Measurements from ENCODE around the gene DPP6. TPM values are rescaled to one million over a fixed set of nuclear protein-coding genes. Genes with fewer than 3 reads are reported as not detected.

Gene DPP6
- total RNA-seq, 1 experiment from 2014 or later = not detected

DNA sequence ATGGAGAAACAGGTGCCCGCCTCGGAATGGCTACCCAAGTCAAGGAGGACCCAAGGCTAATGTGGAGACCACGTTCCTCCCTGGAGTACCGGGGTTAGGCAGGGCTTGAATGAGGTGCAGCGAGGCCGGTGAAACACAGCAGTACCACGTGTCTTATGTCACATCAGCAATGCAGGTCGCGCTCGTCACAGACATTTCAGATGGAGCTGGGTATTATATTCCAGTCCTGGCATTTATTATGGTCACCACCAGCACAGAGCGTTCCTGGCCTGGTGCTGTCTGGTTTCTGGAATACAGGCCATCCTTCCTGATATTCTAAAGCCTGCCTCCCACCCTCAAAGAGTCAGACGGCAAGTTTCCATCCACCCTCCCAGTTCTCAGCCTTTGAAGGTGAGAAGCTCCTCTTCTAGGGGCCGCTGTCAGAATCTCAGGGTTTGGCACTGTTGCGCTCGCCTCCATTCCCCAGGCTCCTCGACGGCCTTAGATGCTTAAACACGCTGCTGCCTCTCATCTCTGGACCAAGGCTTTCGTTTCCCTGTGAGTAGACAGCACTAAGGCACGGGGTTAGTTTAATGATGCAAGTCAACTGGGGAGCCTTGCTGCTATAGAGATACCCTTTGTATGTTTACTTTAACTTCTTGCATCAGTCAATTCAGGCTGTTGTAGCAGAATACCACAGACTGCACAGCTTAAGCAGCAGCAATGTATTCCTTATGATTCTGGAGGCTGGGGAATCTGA, 377.6 kb downstream of the DPP6 start:
- TF ChIP-seq, protein P1, sequence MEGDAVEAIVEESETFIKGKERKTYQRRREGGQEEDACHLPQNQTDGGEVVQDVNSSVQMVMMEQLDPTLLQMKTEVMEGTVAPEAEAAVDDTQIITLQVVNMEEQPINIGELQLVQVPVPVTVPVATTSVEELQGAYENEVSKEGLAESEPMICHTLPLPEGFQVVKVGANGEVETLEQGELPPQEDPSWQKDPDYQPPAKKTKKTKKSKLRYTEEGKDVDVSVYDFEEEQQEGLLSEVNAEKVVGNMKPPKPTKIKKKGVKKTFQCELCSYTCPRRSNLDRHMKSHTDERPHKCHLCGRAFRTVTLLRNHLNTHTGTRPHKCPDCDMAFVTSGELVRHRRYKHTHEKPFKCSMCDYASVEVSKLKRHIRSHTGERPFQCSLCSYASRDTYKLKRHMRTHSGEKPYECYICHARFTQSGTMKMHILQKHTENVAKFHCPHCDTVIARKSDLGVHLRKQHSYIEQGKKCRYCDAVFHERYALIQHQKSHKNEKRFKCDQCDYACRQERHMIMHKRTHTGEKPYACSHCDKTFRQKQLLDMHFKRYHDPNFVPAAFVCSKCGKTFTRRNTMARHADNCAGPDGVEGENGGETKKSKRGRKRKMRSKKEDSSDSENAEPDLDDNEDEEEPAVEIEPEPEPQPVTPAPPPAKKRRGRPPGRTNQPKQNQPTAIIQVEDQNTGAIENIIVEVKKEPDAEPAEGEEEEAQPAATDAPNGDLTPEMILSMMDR (IDR thresholded peaks at IDR 0.05; ENCODE audit: insufficient read depth in 1 of 2, low read depth in 1 of 2, low read length in 1 of 2, severe bottlenecking in 1 of 2, unreplicated experiment in 1 of 2) = no peak

DNA sequence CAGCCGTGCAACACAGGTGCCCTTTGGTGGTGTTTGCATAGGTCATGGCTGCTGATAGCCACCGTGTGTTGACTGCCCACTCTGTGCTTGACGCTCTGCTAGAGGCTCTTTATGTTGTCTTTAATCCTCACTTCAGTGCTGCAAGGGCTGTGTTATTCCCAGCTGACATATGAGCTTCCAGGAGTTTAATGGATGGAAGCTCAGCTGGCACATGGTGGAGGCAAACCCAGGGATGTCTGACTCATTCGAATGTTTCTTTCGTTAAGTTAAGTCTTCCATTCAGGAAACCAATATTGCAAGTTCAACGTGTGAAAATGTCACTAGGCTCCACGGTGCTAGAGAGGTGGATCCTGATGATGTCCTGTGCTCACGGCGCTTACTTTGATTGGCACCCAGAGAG, 378.4 kb downstream of the DPP6 start:
- H3K27me3 ChIP-seq (replicated peaks; ENCODE audit: control insufficient read depth, insufficient read depth, low read length) = no peaks in the 10 kb centered on the region
- no peaks in the 10 kb centered on the region for H3K36me3 Mint-ChIP-seq (ENCODE audit: insufficient read depth, unreplicated experiment)
- no peaks in the 10 kb centered on the region for H3K4me1 ChIP-seq
- H3K4me3 Mint-ChIP-seq (ENCODE audit: unreplicated experiment) = no peak overlapping the region
- DNase-seq = no peak
- H3K27ac Mint-ChIP-seq (ENCODE audit: unreplicated experiment) = no peak overlapping the region
- POLR2A ChIA-PET = no interaction called here
- no peak overlapping the region for H3K4me3 ChIP-seq (ENCODE audit: low read depth, low read length)
- H3K27me3 Mint-ChIP-seq (ENCODE audit: insufficient read depth, unreplicated experiment) = peaks cover 5% of the 10 kb centered on the region
- intact Hi-C loops (cut with micrococcal nuclease; ENCODE audit: unreplicated experiment) = no loop called here
- TF ChIP-seq, protein P1 (IDR thresholded peaks at IDR 0.05; ENCODE audit: insufficient read depth in 1 of 2, low read depth in 1 of 2, low read length in 1 of 2, severe bottlenecking in 1 of 2, unreplicated experiment in 1 of 2) = no peak
- peaks cover 9% of the 10 kb centered on the region for H3K9me3 Mint-ChIP-seq (ENCODE audit: unreplicated experiment)
- no peaks in the 10 kb centered on the region for H3K36me3 ChIP-seq (ENCODE audit: control insufficient read depth, insufficient read depth, low read length)
- H3K9me3 ChIP-seq = 0 out of 2 replicates have a peak, but pooled peaks cover 4% of the 10 kb centered on the region
- H3K4me1 Mint-ChIP-seq (ENCODE audit: low read depth, unreplicated experiment) = no peaks in the 10 kb centered on the region
- BruUV-seq (replicated peaks) = no TSS peak
- CTCF ChIA-PET = no interaction called here

More for the DNA sequence above, 377.6 kb downstream of the DPP6 start:
- Histone ChIP-seq H3K27me3 (replicated peaks; ENCODE audit: control insufficient read depth, insufficient read depth, low read length) (no peaks in the 10 kb centered on the region), H3K4me3 (ENCODE audit: low read depth, low read length) (no peak overlapping the region), H3K9me3 (0 out of 2 replicates have a peak, but pooled peaks cover 4% of the 10 kb centered on the region), H3K36me3 (ENCODE audit: control insufficient read depth, insufficient read depth, low read length) (no peaks in the 10 kb centered on the region), H3K4me1 (no peaks in the 10 kb centered on the region)
- Mint-ChIP-seq H3K4me1 (ENCODE audit: low read depth, unreplicated experiment) (no peaks in the 10 kb centered on the region), H3K27me3 (ENCODE audit: insufficient read depth, unreplicated experiment) (peaks cover 5% of the 10 kb centered on the region), H3K4me3 (ENCODE audit: unreplicated experiment) (no peak overlapping the region), H3K27ac (ENCODE audit: unreplicated experiment) (no peak overlapping the region), H3K9me3 (ENCODE audit: unreplicated experiment) (peaks cover 9% of the 10 kb centered on the region), H3K36me3 (ENCODE audit: insufficient read depth, unreplicated experiment) (no peaks in the 10 kb centered on the region)
- intact Hi-C loops (cut with micrococcal nuclease; ENCODE audit: unreplicated experiment) = no loop called here
- DNase-seq = no peak
- CTCF ChIA-PET = no interaction called here
- POLR2A ChIA-PET = no interaction called here
- BruUV-seq (replicated peaks) = no TSS peak

DNA sequence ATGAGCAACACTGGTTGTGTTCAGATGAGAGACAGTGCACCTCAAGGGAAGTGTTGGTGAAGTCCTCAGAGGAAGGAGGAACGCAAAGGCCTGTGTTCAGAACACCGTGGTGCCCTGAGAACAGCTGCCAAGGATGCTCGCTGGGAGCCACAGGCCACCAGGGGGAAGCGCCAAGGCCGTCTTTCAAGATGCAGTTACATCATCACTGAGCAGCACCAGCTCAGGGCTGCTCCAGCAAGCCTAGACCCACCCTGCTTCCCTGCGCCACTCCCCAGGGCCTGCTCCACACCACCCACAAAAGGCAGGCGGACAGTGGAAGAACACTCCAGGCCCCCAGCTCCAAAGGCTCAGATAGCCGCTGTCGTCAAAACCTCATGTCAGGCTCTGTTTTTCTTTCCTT, 378.8 kb downstream of the DPP6 start:
- no peaks in the 10 kb centered on the region for H3K4me1 ChIP-seq
- CTCF ChIA-PET = no interaction called here
- H3K9me3 ChIP-seq = 0 out of 2 replicates have a peak, but pooled peaks cover 4% of the 10 kb centered on the region
- no peak for DNase-seq
- POLR2A ChIA-PET = no interaction called here
- H3K4me1 Mint-ChIP-seq (ENCODE audit: low read depth, unreplicated experiment) = no peaks in the 10 kb centered on the region
- BruUV-seq (replicated peaks) = no TSS peak
- H3K27me3 Mint-ChIP-seq (ENCODE audit: insufficient read depth, unreplicated experiment) = peaks cover 5% of the 10 kb centered on the region
- no peaks in the 10 kb centered on the region for H3K36me3 ChIP-seq (ENCODE audit: control insufficient read depth, insufficient read depth, low read length)
- no peak overlapping the region for H3K4me3 Mint-ChIP-seq (ENCODE audit: unreplicated experiment)
- H3K36me3 Mint-ChIP-seq (ENCODE audit: insufficient read depth, unreplicated experiment) = no peaks in the 10 kb centered on the region
- H3K27ac Mint-ChIP-seq (ENCODE audit: unreplicated experiment) = no peak overlapping the region
- H3K9me3 Mint-ChIP-seq (ENCODE audit: unreplicated experiment) = peaks cover 12% of the 10 kb centered on the region
- no peaks in the 10 kb centered on the region for H3K27me3 ChIP-seq (replicated peaks; ENCODE audit: control insufficient read depth, insufficient read depth, low read length)
- TF ChIP-seq, protein P1 (IDR thresholded peaks at IDR 0.05; ENCODE audit: insufficient read depth in 1 of 2, low read depth in 1 of 2, low read length in 1 of 2, severe bottlenecking in 1 of 2, unreplicated experiment in 1 of 2) = no peak
- intact Hi-C loops (cut with micrococcal nuclease; ENCODE audit: unreplicated experiment) = no loop called here
- no peak overlapping the region for H3K4me3 ChIP-seq (ENCODE audit: low read depth, low read length)

All from Caco-2 (cell line).